Measurements from ENCODE around the gene RBM7. TPM values are rescaled to one million over a fixed set of nuclear protein-coding genes. Genes with fewer than 3 reads are reported as not detected.

Gene RBM7
- total RNA-seq, 1 donor from 2014 or later, result 37.3 TPM

GRCh38 chr11:114395736-114396135 lies 4.7 kb upstream of the RBM7 start:
- peaks cover 5% of the 10 kb centered on the region for H3K4me1 Mint-ChIP-seq (ENCODE audit: low read depth, unreplicated experiment)
- H3K27me3 Mint-ChIP-seq (ENCODE audit: unreplicated experiment), result peaks cover 12% of the 10 kb centered on the region
- no peak for DNase-seq
- H3K4me3 Mint-ChIP-seq (ENCODE audit: unreplicated experiment), result no peak overlapping the region
- no peak overlapping the region for H3K27ac Mint-ChIP-seq (ENCODE audit: unreplicated experiment)
- H3K36me3 Mint-ChIP-seq (ENCODE audit: unreplicated experiment), result no peaks in the 10 kb centered on the region
- H3K9me3 Mint-ChIP-seq (ENCODE audit: unreplicated experiment), result peaks cover 4% of the 10 kb centered on the region
- no peak for TF ChIP-seq CTCF (IDR thresholded peaks at IDR 0.05; ENCODE audit: partially characterized antibody, unreplicated experiment)

- Mint-ChIP-seq H3K27ac (ENCODE audit: unreplicated experiment) (no peak overlapping the region), H3K4me3 (ENCODE audit: unreplicated experiment) (no peak overlapping the region), H3K36me3 (ENCODE audit: unreplicated experiment) (no peaks in the 10 kb centered on the region), H3K9me3 (ENCODE audit: unreplicated experiment) (peaks cover 4% of the 10 kb centered on the region), H3K27me3 (ENCODE audit: unreplicated experiment) (peaks cover 12% of the 10 kb centered on the region), H3K4me1 (ENCODE audit: low read depth, unreplicated experiment) (peaks cover 6% of the 10 kb centered on the region)
- no peak for DNase-seq
- TF ChIP-seq CTCF (IDR thresholded peaks at IDR 0.05; ENCODE audit: partially characterized antibody, unreplicated experiment), result no peak
Measured at GRCh38 chr11:114396916-114397315, 3.5 kb upstream of the RBM7 start.

DNA sequence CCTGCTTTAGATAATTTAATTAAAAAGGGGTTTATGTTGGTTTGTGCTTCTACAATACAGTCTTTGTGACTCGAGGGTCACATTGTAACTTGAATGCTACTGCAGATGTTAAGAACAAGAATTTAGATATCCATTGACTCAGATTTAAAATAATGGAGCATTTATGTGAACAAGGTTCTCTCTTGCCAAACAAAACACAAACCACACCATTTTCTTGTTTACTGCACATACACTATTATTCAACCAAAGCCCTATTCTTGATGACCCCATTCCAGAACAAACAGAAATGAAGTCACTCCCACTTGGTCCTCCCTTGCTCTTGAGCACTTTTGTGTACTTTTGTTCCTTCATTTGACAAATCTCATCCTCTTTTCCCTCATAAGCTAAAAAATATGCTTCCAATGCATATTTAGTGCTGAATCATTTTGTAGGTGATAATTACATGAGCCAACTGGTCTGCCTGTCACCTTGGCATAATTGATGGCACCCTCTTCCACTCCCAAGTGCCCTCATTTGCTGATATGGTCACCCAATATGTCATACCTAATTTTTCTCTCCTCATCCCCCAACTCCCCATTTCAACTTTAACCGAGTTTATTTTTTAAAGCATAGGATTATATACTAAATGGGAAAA lies 3.0 kb upstream of the RBM7 start:
- Mint-ChIP-seq H3K4me3 (ENCODE audit: unreplicated experiment) (no peak overlapping the region), H3K4me1 (ENCODE audit: low read depth, unreplicated experiment) (peaks cover 9% of the 10 kb centered on the region), H3K27ac (ENCODE audit: unreplicated experiment) (no peak overlapping the region), H3K27me3 (ENCODE audit: unreplicated experiment) (peaks cover 12% of the 10 kb centered on the region), H3K36me3 (ENCODE audit: unreplicated experiment) (no peaks in the 10 kb centered on the region), H3K9me3 (ENCODE audit: unreplicated experiment) (peaks cover 4% of the 10 kb centered on the region)
- TF ChIP-seq CTCF (IDR thresholded peaks at IDR 0.05; ENCODE audit: partially characterized antibody, unreplicated experiment), result no peak
- no peak for DNase-seq

GRCh38 chr11:114398303-114398920 lies 2.1 kb upstream of the RBM7 start:
- Mint-ChIP-seq H3K27me3 (ENCODE audit: unreplicated experiment) (peaks cover 12% of the 10 kb centered on the region), H3K4me3 (ENCODE audit: unreplicated experiment) (peak overlapping the region; percentile 99), H3K4me1 (ENCODE audit: low read depth, unreplicated experiment) (peaks cover 9% of the 10 kb centered on the region), H3K27ac (ENCODE audit: unreplicated experiment) (peak overlapping the region; percentile 73), H3K36me3 (ENCODE audit: unreplicated experiment) (peaks cover 5% of the 10 kb centered on the region), H3K9me3 (ENCODE audit: unreplicated experiment) (peaks cover 4% of the 10 kb centered on the region)
- DNase-seq, result no peak
- TF ChIP-seq CTCF (IDR thresholded peaks at IDR 0.05; ENCODE audit: partially characterized antibody, unreplicated experiment), result no peak

DNA sequence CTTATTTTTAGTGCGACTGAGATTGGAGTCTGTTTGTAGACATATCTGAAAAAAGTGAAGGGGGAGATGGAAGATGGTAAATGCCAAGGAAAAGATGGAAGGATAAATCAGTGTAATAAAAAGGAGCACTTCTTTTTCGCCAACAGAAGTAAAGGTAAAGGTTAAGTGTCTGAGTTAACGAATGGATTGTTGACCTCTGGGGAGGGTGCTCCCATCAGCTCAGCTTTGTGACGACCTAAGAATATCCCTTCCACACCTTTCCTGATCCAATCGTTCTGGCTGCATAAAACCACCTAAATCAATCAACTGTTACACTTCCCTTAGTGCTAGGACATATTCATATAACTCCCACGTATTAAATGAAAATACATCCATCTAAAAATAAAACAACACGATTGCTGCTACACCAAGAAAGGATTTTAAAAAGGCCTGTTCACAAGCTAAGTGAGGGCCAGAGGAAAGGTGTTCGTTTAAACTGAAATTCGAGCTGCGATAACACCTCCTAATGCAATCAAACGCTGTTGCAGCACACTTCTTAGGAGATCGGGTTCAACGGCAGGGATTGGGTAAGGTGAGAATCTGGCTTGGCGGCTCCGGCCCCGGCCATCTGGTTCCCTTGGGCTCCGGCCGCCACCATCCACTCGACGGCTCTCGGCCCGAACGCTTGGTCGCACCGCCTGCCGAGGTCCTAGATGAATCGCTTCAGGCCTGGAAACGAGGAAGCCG lies 813 bp upstream of the RBM7 start:
- DNase-seq, result peak; percentile 79
- peaks cover 5% of the 10 kb centered on the region for H3K36me3 Mint-ChIP-seq (ENCODE audit: unreplicated experiment)
- H3K4me3 Mint-ChIP-seq (ENCODE audit: unreplicated experiment), result peak overlapping the region; percentile 99
- no peak for TF ChIP-seq CTCF (IDR thresholded peaks at IDR 0.05; ENCODE audit: partially characterized antibody, unreplicated experiment)
- H3K4me1 Mint-ChIP-seq (ENCODE audit: low read depth, unreplicated experiment), result peaks cover 9% of the 10 kb centered on the region
- peak overlapping the region; percentile 99 for H3K27ac Mint-ChIP-seq (ENCODE audit: unreplicated experiment)
- peaks cover 12% of the 10 kb centered on the region for H3K27me3 Mint-ChIP-seq (ENCODE audit: unreplicated experiment)
- peaks cover 4% of the 10 kb centered on the region for H3K9me3 Mint-ChIP-seq (ENCODE audit: unreplicated experiment)
